HFFc6 (cell line): ENCODE results near the gene NPAS3. TPM values are rescaled to one million over a fixed set of nuclear protein-coding genes. Genes with fewer than 3 reads are reported as not detected.

Experiments
- DNase-seq: peaks from one replicate; pipeline ENCODE4 v3.0.0-alpha.2; 2018
- H3K27ac Mint-ChIP-seq: 2 replicates; pipeline ENCODE4 v1.8.0; 2020; ENCODE audit warnings: mild to moderate bottlenecking, mixed read lengths
- H3K27me3 Mint-ChIP-seq: 2 replicates; pipeline ENCODE4 v1.8.0; 2021; ENCODE audit warnings: mild to moderate bottlenecking, moderate library complexity, mixed read lengths; ENCODE audit not compliant: insufficient read depth
- H3K36me3 Mint-ChIP-seq: 2 replicates; pipeline ENCODE4 v1.8.0; 2021; ENCODE audit warnings: low read depth, mixed read lengths
- H3K4me1 Mint-ChIP-seq: 2 replicates; pipeline ENCODE4 v1.8.0; 2020; ENCODE audit warnings: low read depth, mixed read lengths
- H3K4me3 Mint-ChIP-seq: 2 replicates; pipeline ENCODE4 v1.8.0; 2020; ENCODE audit warnings: mild to moderate bottlenecking, moderate library complexity, mixed read lengths
- H3K9me3 Mint-ChIP-seq: 2 replicates; pipeline ENCODE4 v1.8.0; 2020; ENCODE audit warnings: mild to moderate bottlenecking, mixed read lengths
- total RNA-seq, 6 experiments: library from RNA; stranded (reverse); fragmentation: NEBNext Ultra II Directional; extraction: Animal tissue kit (Norgen Biotek cat#: 25700); gene quantifications; 2 replicates in 1 of 6; 3 replicates in 5 of 6; pipeline ENCODE4 v1.2.3, GENCODE V29; 2021
- TF ChIP-seq, protein P1 (sequence below): fragments of 200-600 bp; sonication (generic); IDR thresholded peaks from 2 replicates; pipeline ENCODE4 v1.5.0; 2021; ENCODE audit warnings: antibody characterized with exemption, mild to moderate bottlenecking

Gene NPAS3
- total RNA-seq, 6 experiments from 2014 or later, result not detected

DNA sequence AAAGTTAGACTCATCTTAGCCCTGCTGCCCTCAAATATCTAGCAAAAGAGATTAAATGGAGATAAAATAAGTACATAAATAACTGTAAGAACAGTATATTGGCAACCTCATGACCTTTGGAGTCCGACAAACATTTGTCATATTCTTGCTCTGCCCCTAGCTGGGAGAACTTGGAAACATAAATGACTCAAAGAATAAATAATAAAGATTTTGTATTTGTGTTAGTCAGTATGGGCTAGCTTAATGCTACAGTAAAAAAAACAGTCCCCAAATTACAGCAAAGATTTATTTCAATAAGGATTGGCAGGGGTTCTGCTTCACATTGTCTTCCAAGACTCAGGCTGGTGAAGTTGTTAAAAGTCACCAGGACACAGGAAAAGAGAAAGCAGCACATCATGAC is 791.5 kb downstream of the NPAS3 start:
- TF ChIP-seq, protein P1, sequence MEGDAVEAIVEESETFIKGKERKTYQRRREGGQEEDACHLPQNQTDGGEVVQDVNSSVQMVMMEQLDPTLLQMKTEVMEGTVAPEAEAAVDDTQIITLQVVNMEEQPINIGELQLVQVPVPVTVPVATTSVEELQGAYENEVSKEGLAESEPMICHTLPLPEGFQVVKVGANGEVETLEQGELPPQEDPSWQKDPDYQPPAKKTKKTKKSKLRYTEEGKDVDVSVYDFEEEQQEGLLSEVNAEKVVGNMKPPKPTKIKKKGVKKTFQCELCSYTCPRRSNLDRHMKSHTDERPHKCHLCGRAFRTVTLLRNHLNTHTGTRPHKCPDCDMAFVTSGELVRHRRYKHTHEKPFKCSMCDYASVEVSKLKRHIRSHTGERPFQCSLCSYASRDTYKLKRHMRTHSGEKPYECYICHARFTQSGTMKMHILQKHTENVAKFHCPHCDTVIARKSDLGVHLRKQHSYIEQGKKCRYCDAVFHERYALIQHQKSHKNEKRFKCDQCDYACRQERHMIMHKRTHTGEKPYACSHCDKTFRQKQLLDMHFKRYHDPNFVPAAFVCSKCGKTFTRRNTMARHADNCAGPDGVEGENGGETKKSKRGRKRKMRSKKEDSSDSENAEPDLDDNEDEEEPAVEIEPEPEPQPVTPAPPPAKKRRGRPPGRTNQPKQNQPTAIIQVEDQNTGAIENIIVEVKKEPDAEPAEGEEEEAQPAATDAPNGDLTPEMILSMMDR, result no peak
- Mint-ChIP-seq H3K4me1 (no peaks in the 10 kb centered on the region; the same call in 1 of the 2 replicates), H3K27me3 (peaks cover 5% of the 10 kb centered on the region; the same call in 1 of the 2 replicates), H3K4me3 (no peak overlapping the region), H3K27ac (no peak overlapping the region), H3K9me3 (peaks cover 3% of the 10 kb centered on the region; the same call in 1 of the 2 replicates), H3K36me3 (no peaks in the 10 kb centered on the region; the same call in 1 of the 2 replicates)
- no peak for DNase-seq

DNA sequence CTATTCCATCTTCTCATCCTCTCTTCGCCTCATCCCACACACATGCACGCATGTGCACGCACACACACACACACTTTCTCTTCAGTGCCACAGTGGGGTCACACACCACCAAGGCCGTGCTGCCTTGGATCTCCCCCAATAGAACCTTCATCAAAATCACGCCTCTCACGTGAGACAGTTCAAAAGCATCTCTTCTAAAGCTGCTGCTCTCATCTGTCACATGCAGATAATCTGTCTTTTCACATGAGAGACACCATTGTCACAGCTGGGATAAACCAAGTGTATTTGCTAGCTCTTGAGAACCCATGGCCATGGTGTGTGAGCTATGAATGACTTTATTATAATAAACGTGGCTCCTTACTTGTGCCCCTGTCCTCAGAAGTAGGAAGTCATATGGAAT is 793.5 kb downstream of the NPAS3 start:
- Mint-ChIP-seq H3K36me3 (no peaks in the 10 kb centered on the region; the same call in 1 of the 2 replicates), H3K4me1 (peaks cover 2% of the 10 kb centered on the region; the same call in 1 of the 2 replicates), H3K9me3 (no peaks in the 10 kb centered on the region; the same call in 1 of the 2 replicates), H3K27ac (no peak overlapping the region), H3K4me3 (no peak overlapping the region), H3K27me3 (peaks cover 2% of the 10 kb centered on the region)
- no peak for DNase-seq
- TF ChIP-seq, protein P1, result no peak

DNA sequence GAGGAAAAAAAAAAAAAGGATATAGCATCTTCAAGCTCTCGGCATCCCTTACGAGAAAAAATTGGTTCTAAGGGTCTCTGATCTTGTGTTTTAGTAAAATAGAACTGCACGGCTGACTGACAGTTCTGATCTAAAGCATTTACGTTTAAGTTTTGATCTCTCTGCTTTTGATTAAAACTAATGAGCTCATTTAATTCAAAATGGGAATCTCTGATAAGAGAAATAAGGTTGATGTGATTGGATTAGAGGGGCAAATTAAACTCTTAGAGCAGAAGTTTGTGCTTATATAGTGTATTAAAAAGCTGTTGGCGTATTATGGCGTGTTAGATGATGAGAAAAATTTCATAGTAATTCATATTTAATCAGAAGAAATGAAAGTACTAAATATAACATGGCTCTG is 794.6 kb downstream of the NPAS3 start:
- Mint-ChIP-seq H3K36me3 (no peaks in the 10 kb centered on the region; the same call in 1 of the 2 replicates), H3K9me3 (no peaks in the 10 kb centered on the region; the same call in 1 of the 2 replicates), H3K27me3 (peaks cover 2% of the 10 kb centered on the region), H3K4me3 (no peak overlapping the region), H3K4me1 (peaks cover 13% of the 10 kb centered on the region; the same call in 1 of the 2 replicates), H3K27ac (no peak overlapping the region)
- TF ChIP-seq, protein P1, result no peak
- no peak for DNase-seq

DNA sequence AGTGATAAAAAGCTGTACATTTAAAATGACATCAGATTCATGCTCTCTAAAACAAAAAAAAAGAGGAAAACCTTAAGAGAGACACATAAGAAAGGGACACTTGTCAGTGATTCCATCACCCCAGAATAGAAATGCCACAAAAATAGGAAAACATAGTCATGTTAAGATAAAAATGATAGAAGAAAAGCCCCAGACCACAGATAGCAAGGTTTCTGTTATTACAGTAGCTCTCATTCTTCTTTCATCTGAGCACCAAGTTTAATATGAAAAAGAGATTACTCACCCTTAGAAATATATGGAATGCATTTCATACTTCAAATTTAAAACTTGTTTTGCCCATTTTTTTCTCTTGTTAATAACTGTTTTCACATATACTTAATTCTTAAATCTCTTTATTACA is 795.0 kb downstream of the NPAS3 start:
- H3K4me1 Mint-ChIP-seq, result peaks cover 17% of the 10 kb centered on the region; the same call in 1 of the 2 replicates
- no peak overlapping the region for H3K27ac Mint-ChIP-seq
- H3K27me3 Mint-ChIP-seq, result peaks cover 2% of the 10 kb centered on the region
- TF ChIP-seq, protein P1, result no peak
- no peak for DNase-seq
- H3K36me3 Mint-ChIP-seq, result no peaks in the 10 kb centered on the region; the same call in 1 of the 2 replicates
- H3K9me3 Mint-ChIP-seq, result no peaks in the 10 kb centered on the region; the same call in 1 of the 2 replicates
- no peak overlapping the region for H3K4me3 Mint-ChIP-seq

DNA sequence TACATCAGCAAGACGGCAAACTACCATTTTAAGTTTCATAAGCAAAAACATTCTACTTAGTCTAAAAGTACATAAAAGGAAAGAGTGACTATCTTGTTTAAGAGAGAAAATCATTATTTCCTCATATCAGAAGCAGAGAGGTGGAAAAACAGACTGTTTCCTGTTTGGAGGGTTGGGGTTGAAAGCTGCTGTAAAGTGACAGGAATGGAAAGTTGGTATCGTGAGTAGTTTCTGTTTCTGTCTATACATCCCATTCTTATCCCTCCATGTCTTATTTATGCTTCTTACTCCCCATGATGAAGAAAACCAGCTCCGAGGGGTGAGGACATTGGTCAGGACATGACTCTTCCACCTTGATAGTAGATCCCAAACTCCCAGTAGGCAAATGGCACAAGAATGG is 795.7 kb downstream of the NPAS3 start:
- Mint-ChIP-seq H3K4me1 (peaks cover 20% of the 10 kb centered on the region; the same call in 1 of the 2 replicates), H3K36me3 (no peaks in the 10 kb centered on the region; the same call in 1 of the 2 replicates), H3K9me3 (no peaks in the 10 kb centered on the region; the same call in 1 of the 2 replicates), H3K27me3 (peaks cover 2% of the 10 kb centered on the region), H3K27ac (no peak overlapping the region), H3K4me3 (no peak overlapping the region)
- DNase-seq, result no peak
- TF ChIP-seq, protein P1, result no peak
